HCT116 (cell line): ENCODE data around the gene CCDC70. TPM values are rescaled to one million over a fixed set of nuclear protein-coding genes. Genes with fewer than 3 reads are reported as not detected.

Experiments used
- ATAC-seq: fragments of 200-7000 bp; cut with Tn5 transposase; 2 replicates; pipeline ENCODE4 v1.9.1; 2020; ENCODE audit warnings: mild to moderate bottlenecking, moderate library complexity
- BruUV-seq: library from RNA; stranded (reverse); fragments of 400-500 nt; replicated peaks from 2 replicates; lab custom pipeline; 2021; lab: Mats Ljungman, UMichigan
- CTCF ChIA-PET: fragments of 300-600 bp; sonication (Branson Sonifier 250); formaldehyde crosslinking; loops from one replicate; lab custom pipeline; 2021; ENCODE audit warnings: antibody characterized with exemption; lab: Charles Lee
- POLR2A ChIA-PET: fragments of 300-600, 350-600 bp; sonication (Branson Sonifier 250); formaldehyde crosslinking; loops from one replicate; lab custom pipeline; 2021; ENCODE audit warnings: antibody characterized with exemption; lab: Charles Lee
- RAD21 ChIA-PET, 2 experiments: fragments of 300-600 bp; sonication (Branson Sonifier 250); formaldehyde crosslinking; loops; one replicate each; lab custom pipeline; 2023; ENCODE audit warnings: low total read pairs in 2 of 2; ENCODE audit not compliant: uncharacterized antibody in 2 of 2, unreplicated experiment in 2 of 2, low non-redundant PET in 1 of 2; lab: Charles Lee
- DNase-seq: peaks from one replicate; pipeline ENCODE4 v3.0.0-alpha.2; 2010; ENCODE audit warnings: low read depth, low spot score
- H2AFZ ChIP-seq: fragments of 200-600 bp; shearing (Covaris generic), sonication (generic); 2 replicates; pipeline ENCODE4 v1.6.1; 2017; ENCODE audit warnings: low read depth, mixed run types, mixed read lengths, antibody characterized with exemption, low read length; ENCODE audit not compliant: poor library complexity, severe bottlenecking
- H3K27ac ChIP-seq: 2 replicates; pipeline ENCODE4 v1.5.1; 2012; ENCODE audit warnings: low read depth, low read length
- H3K27me3 ChIP-seq: fragments of 200-600 bp; sonication (generic); 2 replicates; pipeline ENCODE4 v1.6.1; 2016; ENCODE audit warnings: mixed run types, low read length, mixed read lengths; ENCODE audit not compliant: insufficient read depth
- H3K36me3 ChIP-seq, 2 experiments: fragments of 200-500 bp in 1 of 2; fragments of 200-600 bp in 1 of 2; sonication (Bioruptor generic) in 1 of 2; sonication (generic) in 1 of 2; 2 replicates each; pipeline versions ENCODE4 v1.5.1 to v1.6.1; 2014 to 2016; ENCODE audit warnings: low read length in 2 of 2, inconsistent platforms in 1 of 2, mixed read lengths in 1 of 2, mixed run types in 1 of 2; ENCODE audit not compliant: insufficient read depth in 2 of 2, control insufficient read depth in 1 of 2
- H3K4me1 ChIP-seq, 2 experiments: fragments of 200-600 bp in 1 of 2; sonication (generic) in 1 of 2; 2 replicates each; pipeline versions ENCODE4 v1.5.1 to v1.6.1; 2012 to 2017; ENCODE audit warnings: low read length in 2 of 2, inconsistent platforms in 1 of 2, mild to moderate bottlenecking in 1 of 2, mixed read lengths in 1 of 2, mixed run types in 1 of 2, moderate library complexity in 1 of 2; ENCODE audit not compliant: insufficient read depth in 2 of 2, control insufficient read depth in 1 of 2
- H3K4me2 ChIP-seq: fragments of 200-600 bp; sonication (generic); 2 replicates; pipeline ENCODE4 v1.6.1; 2017; ENCODE audit warnings: mixed run types, low read length, mixed read lengths
- H3K4me3 ChIP-seq, 2 experiments: fragments of 200-600 bp in 1 of 2; sonication (generic) in 1 of 2; replicated peaks in 1 of 2; 2 replicates each; pipeline ENCODE4 v1.5.1; 2011 to 2016; ENCODE audit warnings: low read length in 2 of 2, control low read depth in 1 of 2, low read depth in 1 of 2, mild to moderate bottlenecking in 1 of 2, mixed read lengths in 1 of 2, mixed run types in 1 of 2
- H3K79me2 ChIP-seq: fragments of 200-600 bp; sonication (generic); 2 replicates; pipeline ENCODE4 v1.6.1; 2017; ENCODE audit warnings: mild to moderate bottlenecking, mixed run types, low read length, moderate library complexity, mixed read lengths; ENCODE audit not compliant: insufficient read depth
- H3K9ac ChIP-seq: fragments of 200-600 bp; sonication (generic); 2 replicates; pipeline ENCODE4 v1.6.1; 2016; ENCODE audit warnings: low read length, mixed read lengths
- H3K9me2 ChIP-seq: fragments of 200-600 bp; sonication (generic), shearing (Covaris generic); 2 replicates; pipeline ENCODE4 v1.6.1; 2017; ENCODE audit warnings: mixed run types, mild to moderate bottlenecking, moderate library complexity; ENCODE audit not compliant: insufficient read depth
- H3K9me3 ChIP-seq, 2 experiments: fragments of 200-500 bp in 1 of 2; fragments of 200-600 bp in 1 of 2; sonication (Bioruptor generic) in 1 of 2; sonication (generic) in 1 of 2; 2 replicates each; pipeline ENCODE4 v1.6.1; 2014 to 2017; ENCODE audit warnings: low read length in 2 of 2, mixed read lengths in 2 of 2, inconsistent platforms in 1 of 2, low read depth in 1 of 2, mild to moderate bottlenecking in 1 of 2, mixed run types in 1 of 2, moderate library complexity in 1 of 2; ENCODE audit not compliant: control insufficient read depth in 1 of 2, insufficient read depth in 1 of 2
- H4K20me1 ChIP-seq: fragments of 200-600 bp; sonication (generic), shearing (Covaris generic); 2 replicates; pipeline ENCODE4 v1.6.1; 2017; ENCODE audit warnings: mixed run types, mild to moderate bottlenecking, moderate library complexity; ENCODE audit not compliant: insufficient read depth
- CBX3 ChIP-seq: IDR thresholded peaks from 2 replicates; pipeline ENCODE4 v1.6.1; 2012; ENCODE audit warnings: low read depth
- CEBPB ChIP-seq: IDR thresholded peaks from 2 replicates; pipeline ENCODE4 v1.6.1; 2012; ENCODE audit warnings: low read depth
- EGR1 ChIP-seq: IDR thresholded peaks from 2 replicates; pipeline ENCODE4 v1.6.1; 2012; ENCODE audit warnings: low read depth
- ELF1 ChIP-seq: IDR thresholded peaks from 2 replicates; pipeline ENCODE4 v1.6.1; 2012; ENCODE audit warnings: low read depth, borderline replicate concordance
- FOSL1 ChIP-seq: IDR thresholded peaks from 2 replicates; pipeline ENCODE4 v1.6.1; 2012; ENCODE audit warnings: low read depth
- JUND ChIP-seq: IDR thresholded peaks from 2 replicates; pipeline ENCODE4 v1.6.1; 2012
- RAD21 ChIP-seq: IDR thresholded peaks from 2 replicates; pipeline ENCODE4 v1.6.1; 2012; ENCODE audit warnings: low read depth, mild to moderate bottlenecking
- SIN3A ChIP-seq: IDR thresholded peaks from 2 replicates; pipeline ENCODE4 v1.6.1; 2012; ENCODE audit warnings: low read depth
- SP1 ChIP-seq: IDR thresholded peaks from 2 replicates; pipeline ENCODE4 v1.6.1; 2012; ENCODE audit warnings: low read depth
- SRF ChIP-seq: IDR thresholded peaks from 2 replicates; pipeline ENCODE4 v1.6.1; 2012; ENCODE audit warnings: low read depth
- TCF7L2 ChIP-seq: IDR thresholded peaks from 2 replicates; pipeline ENCODE4 v1.7.0; 2011; ENCODE audit warnings: borderline replicate concordance, inconsistent platforms; ENCODE audit not compliant: insufficient read depth, insufficient read length; ENCODE audit errors: extremely low read depth
- ZNF274 ChIP-seq: fragments of 200-500 bp; sonication (Bioruptor generic); IDR thresholded peaks from 2 replicates; pipeline ENCODE4 v1.6.1; 2014; ENCODE audit warnings: mild to moderate bottlenecking, low read depth, low read length, inconsistent platforms
- intact Hi-C: fragments of 100-400 bp; cut with micrococcal nuclease; formaldehyde crosslinking; loops from 2 replicates; pipeline ENCODE4 v1.10.0; 2022
- total RNA-seq: library from RNA; stranded (reverse); gene quantifications from one replicate; pipeline ENCODE4 v1.2.1, GENCODE V29; 2021; ENCODE audit not compliant: unreplicated experiment
- TF ChIP-seq, protein P1 (sequence below): IDR thresholded peaks from 2 replicates; pipeline ENCODE4 v1.6.1; 2011; ENCODE audit warnings: mild to moderate bottlenecking, low read length, moderate library complexity; ENCODE audit not compliant: insufficient replicate concordance; ENCODE audit errors: extremely low read depth
- TF ChIP-seq, protein P2 (sequence below): IDR thresholded peaks from 2 replicates; pipeline ENCODE4 v1.6.1; 2012
- TF ChIP-seq, protein P3 (sequence below): IDR thresholded peaks from 2 replicates; pipeline ENCODE4 v1.6.1; 2012; ENCODE audit warnings: low read depth

The CCDC70 gene
- total RNA-seq, 1 experiment from 2014 or later, result not detected

GRCh38 chr13:51826606-51827005, 35.2 kb upstream of the CCDC70 start:
- RAD21 ChIA-PET, result no interaction called here
- H3K9ac ChIP-seq, result no peak overlapping the region
- H3K27ac ChIP-seq, result no peak overlapping the region
- H3K4me1 ChIP-seq, result no peaks in the 10 kb centered on the region
- H3K4me2 ChIP-seq, result no peak overlapping the region
- no peaks in the 10 kb centered on the region for H4K20me1 ChIP-seq
- H3K79me2 ChIP-seq, result no peaks in the 10 kb centered on the region
- ATAC-seq (no peak), DNase-seq (no peak)
- CTCF ChIA-PET, result interaction anchor here (1.6 kb wide), 1 partner anchor 19 kb away, joined by 4 read pairs; the partner anchor contains the start of gene TMEM272
- no TSS peak for BruUV-seq
- intact Hi-C loops, result no loop called here
- POLR2A ChIA-PET, result no interaction called here
- no peaks in the 10 kb centered on the region for H3K9me3 ChIP-seq
- H3K9me2 ChIP-seq, result no peaks in the 10 kb centered on the region
- no peak overlapping the region for H3K4me3 ChIP-seq
- H3K36me3 ChIP-seq, result no peaks in the 10 kb centered on the region
- peaks cover 8% of the 10 kb centered on the region; the same call in 1 of the 2 replicates for H3K27me3 ChIP-seq
- H2AFZ ChIP-seq, result no peak overlapping the region
- TF ChIP-seq JUND (no peak), SIN3A (no peak), CBX3 (no peak), CEBPB (no peak), SP1 (no peak), RAD21 (no peak), EGR1 (no peak), TCF7L2 (no peak), ELF1 (no peak), FOSL1 (no peak), SRF (no peak), ZNF274 (no peak)
- TF ChIP-seq, protein P1, sequence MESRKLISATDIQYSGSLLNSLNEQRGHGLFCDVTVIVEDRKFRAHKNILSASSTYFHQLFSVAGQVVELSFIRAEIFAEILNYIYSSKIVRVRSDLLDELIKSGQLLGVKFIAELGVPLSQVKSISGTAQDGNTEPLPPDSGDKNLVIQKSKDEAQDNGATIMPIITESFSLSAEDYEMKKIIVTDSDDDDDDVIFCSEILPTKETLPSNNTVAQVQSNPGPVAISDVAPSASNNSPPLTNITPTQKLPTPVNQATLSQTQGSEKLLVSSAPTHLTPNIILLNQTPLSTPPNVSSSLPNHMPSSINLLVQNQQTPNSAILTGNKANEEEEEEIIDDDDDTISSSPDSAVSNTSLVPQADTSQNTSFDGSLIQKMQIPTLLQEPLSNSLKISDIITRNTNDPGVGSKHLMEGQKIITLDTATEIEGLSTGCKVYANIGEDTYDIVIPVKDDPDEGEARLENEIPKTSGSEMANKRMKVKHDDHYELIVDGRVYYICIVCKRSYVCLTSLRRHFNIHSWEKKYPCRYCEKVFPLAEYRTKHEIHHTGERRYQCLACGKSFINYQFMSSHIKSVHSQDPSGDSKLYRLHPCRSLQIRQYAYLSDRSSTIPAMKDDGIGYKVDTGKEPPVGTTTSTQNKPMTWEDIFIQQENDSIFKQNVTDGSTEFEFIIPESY, result no peak
- TF ChIP-seq, protein P2, sequence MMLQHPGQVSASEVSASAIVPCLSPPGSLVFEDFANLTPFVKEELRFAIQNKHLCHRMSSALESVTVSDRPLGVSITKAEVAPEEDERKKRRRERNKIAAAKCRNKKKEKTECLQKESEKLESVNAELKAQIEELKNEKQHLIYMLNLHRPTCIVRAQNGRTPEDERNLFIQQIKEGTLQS, result no peak
- TF ChIP-seq, protein P3, sequence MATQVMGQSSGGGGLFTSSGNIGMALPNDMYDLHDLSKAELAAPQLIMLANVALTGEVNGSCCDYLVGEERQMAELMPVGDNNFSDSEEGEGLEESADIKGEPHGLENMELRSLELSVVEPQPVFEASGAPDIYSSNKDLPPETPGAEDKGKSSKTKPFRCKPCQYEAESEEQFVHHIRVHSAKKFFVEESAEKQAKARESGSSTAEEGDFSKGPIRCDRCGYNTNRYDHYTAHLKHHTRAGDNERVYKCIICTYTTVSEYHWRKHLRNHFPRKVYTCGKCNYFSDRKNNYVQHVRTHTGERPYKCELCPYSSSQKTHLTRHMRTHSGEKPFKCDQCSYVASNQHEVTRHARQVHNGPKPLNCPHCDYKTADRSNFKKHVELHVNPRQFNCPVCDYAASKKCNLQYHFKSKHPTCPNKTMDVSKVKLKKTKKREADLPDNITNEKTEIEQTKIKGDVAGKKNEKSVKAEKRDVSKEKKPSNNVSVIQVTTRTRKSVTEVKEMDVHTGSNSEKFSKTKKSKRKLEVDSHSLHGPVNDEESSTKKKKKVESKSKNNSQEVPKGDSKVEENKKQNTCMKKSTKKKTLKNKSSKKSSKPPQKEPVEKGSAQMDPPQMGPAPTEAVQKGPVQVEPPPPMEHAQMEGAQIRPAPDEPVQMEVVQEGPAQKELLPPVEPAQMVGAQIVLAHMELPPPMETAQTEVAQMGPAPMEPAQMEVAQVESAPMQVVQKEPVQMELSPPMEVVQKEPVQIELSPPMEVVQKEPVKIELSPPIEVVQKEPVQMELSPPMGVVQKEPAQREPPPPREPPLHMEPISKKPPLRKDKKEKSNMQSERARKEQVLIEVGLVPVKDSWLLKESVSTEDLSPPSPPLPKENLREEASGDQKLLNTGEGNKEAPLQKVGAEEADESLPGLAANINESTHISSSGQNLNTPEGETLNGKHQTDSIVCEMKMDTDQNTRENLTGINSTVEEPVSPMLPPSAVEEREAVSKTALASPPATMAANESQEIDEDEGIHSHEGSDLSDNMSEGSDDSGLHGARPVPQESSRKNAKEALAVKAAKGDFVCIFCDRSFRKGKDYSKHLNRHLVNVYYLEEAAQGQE, result no peak
